WTC11 (cell line): ENCODE data around the gene CUL4A. TPM values are rescaled to one million over a fixed set of nuclear protein-coding genes. Genes with fewer than 3 reads are reported as not detected.
A peak's percentile ranks its signal among the peaks of the same experiment; 100 is the strongest.

Experiments
- ATAC-seq: fragments of 200-7000 bp; cut with Tn5 transposase; 2 replicates; pipeline ENCODE4 v1.10.0; 2021; ENCODE audit warnings: mild to moderate bottlenecking, moderate library complexity
- CTCF ChIA-PET: fragments of 300-600 bp; sonication (Branson Sonifier 250); formaldehyde crosslinking; loops from one replicate; lab custom pipeline; 2021; ENCODE audit warnings: antibody characterized with exemption; lab: Charles Lee
- POLR2A ChIA-PET: fragments of 350-600 bp; sonication (Branson Sonifier 250); formaldehyde crosslinking; loops from one replicate; lab custom pipeline; 2021; ENCODE audit warnings: antibody characterized with exemption; lab: Charles Lee
- DNase-seq: peaks from one replicate; pipeline ENCODE4 v3.0.0; 2021; ENCODE audit warnings: low spot score
- H3K27ac Mint-ChIP-seq: 2 replicates; pipeline ENCODE4 v1.8.0; 2021; ENCODE audit warnings: mixed read lengths
- H3K27me3 Mint-ChIP-seq: 2 replicates; pipeline ENCODE4 v1.8.0; 2021; ENCODE audit warnings: low read depth, mild to moderate bottlenecking, moderate library complexity, mixed read lengths
- H3K36me3 Mint-ChIP-seq: 2 replicates; pipeline ENCODE4 v1.8.0; 2021; ENCODE audit warnings: mixed read lengths
- H3K4me1 Mint-ChIP-seq: 2 replicates; pipeline ENCODE4 v1.8.0; 2022; ENCODE audit warnings: mixed read lengths
- H3K4me3 Mint-ChIP-seq: 2 replicates; pipeline ENCODE4 v1.8.0; 2021; ENCODE audit warnings: mild to moderate bottlenecking, moderate library complexity, mixed read lengths
- H3K9me3 Mint-ChIP-seq: 2 replicates; pipeline ENCODE4 v1.8.0; 2021; ENCODE audit warnings: mixed read lengths
- CBFB ChIP-seq: sonication (generic); formaldehyde crosslinking; IDR thresholded peaks from 2 replicates; pipeline ENCODE4 v1.8.1; 2022; ENCODE audit warnings: mild to moderate bottlenecking, low read depth, missing genetic modification reagents
- FOXJ3 ChIP-seq: sonication (generic); formaldehyde crosslinking; IDR thresholded peaks from 2 replicates; pipeline ENCODE4 v1.9.0; 2021; ENCODE audit warnings: missing genetic modification reagents, mild to moderate bottlenecking, borderline replicate concordance
- GTF2I ChIP-seq: fragments of 250-450 bp; sonication (Bioruptor Pico); conservative IDR thresholded peaks from 2 replicates; pipeline ENCODE4 v1.4.0; 2021; ENCODE audit warnings: mild to moderate bottlenecking
- JAZF1 ChIP-seq: fragments of 250-450 bp; sonication (Bioruptor Pico); IDR thresholded peaks from 2 replicates; pipeline ENCODE4 v1.9.0; 2021; ENCODE audit warnings: moderate library complexity, mild to moderate bottlenecking, inconsistent platforms
- NR1H2 ChIP-seq: sonication (generic); formaldehyde crosslinking; IDR thresholded peaks from 2 replicates; pipeline ENCODE4 v1.9.0; 2021; ENCODE audit warnings: mild to moderate bottlenecking, moderate library complexity, missing genetic modification reagents
- NR3C1 ChIP-seq: sonication (generic); formaldehyde crosslinking; conservative IDR thresholded peaks from 2 replicates; pipeline ENCODE4 v1.8.1; 2023; ENCODE audit warnings: low read depth, mild to moderate bottlenecking, missing genetic modification reagents
- OVOL2 ChIP-seq: fragments of 250-450 bp; sonication (Bioruptor Pico); IDR thresholded peaks from 2 replicates; pipeline ENCODE4 v1.9.0; 2021; ENCODE audit warnings: mild to moderate bottlenecking, borderline replicate concordance
- RELA ChIP-seq: sonication (generic); formaldehyde crosslinking; IDR thresholded peaks from 2 replicates; pipeline ENCODE4 v1.8.1; 2022; ENCODE audit warnings: missing genetic modification reagents, mild to moderate bottlenecking, borderline replicate concordance
- SMAD4 ChIP-seq: sonication (generic); formaldehyde crosslinking; IDR thresholded peaks from 2 replicates; pipeline ENCODE4 v1.8.0; 2022; ENCODE audit warnings: mild to moderate bottlenecking, missing genetic modification reagents
- SOX15 ChIP-seq: fragments of 250-450 bp; sonication (Bioruptor Pico); IDR thresholded peaks from 2 replicates; pipeline ENCODE4 v1.9.0; 2021; ENCODE audit warnings: mild to moderate bottlenecking
- TP53 ChIP-seq: sonication (generic); formaldehyde crosslinking; IDR thresholded peaks from 2 replicates; pipeline ENCODE4 v1.8.1; 2023; ENCODE audit warnings: mild to moderate bottlenecking, missing genetic modification reagents
- ZNF121 ChIP-seq: sonication (generic); formaldehyde crosslinking; IDR thresholded peaks from 2 replicates; pipeline ENCODE4 v1.8.0; 2023; ENCODE audit warnings: missing genetic modification reagents
- ZNF423 ChIP-seq: fragments of 250-450 bp; sonication (Bioruptor Pico); IDR thresholded peaks from 2 replicates; pipeline ENCODE4 v2.1.2; 2022; ENCODE audit warnings: mild to moderate bottlenecking, moderate library complexity
- total RNA-seq: library from RNA; stranded (reverse); gene quantifications from 3 replicates; pipeline ENCODE4 v1.2.3, GENCODE V29; 2021
- TF ChIP-seq, protein P1 (sequence below): sonication (generic); formaldehyde crosslinking; IDR thresholded peaks from 2 replicates; pipeline ENCODE4 v1.8.0; 2022; ENCODE audit warnings: mild to moderate bottlenecking, missing genetic modification reagents
- TF ChIP-seq, protein P2 (sequence below): sonication (generic); formaldehyde crosslinking; IDR thresholded peaks from 2 replicates; pipeline ENCODE4 v1.8.1; 2023; ENCODE audit warnings: mild to moderate bottlenecking, missing genetic modification reagents, borderline replicate concordance
- TF ChIP-seq, protein P3 (sequence below): sonication (generic); formaldehyde crosslinking; IDR thresholded peaks from 2 replicates; pipeline ENCODE4 v1.8.1; 2023; ENCODE audit warnings: mild to moderate bottlenecking, missing genetic modification reagents
- TF ChIP-seq, protein P4 (sequence below): fragments of 250-450 bp; sonication (Bioruptor Pico); IDR thresholded peaks from 2 replicates; pipeline ENCODE4 v1.9.0; 2021; ENCODE audit warnings: mild to moderate bottlenecking
- TF ChIP-seq, protein P5 (sequence below): fragments of 200-600 bp; IDR thresholded peaks from 2 replicates; pipeline ENCODE4 v1.8.0; 2022; ENCODE audit warnings: antibody characterized with exemption
- TF ChIP-seq, protein P6 (sequence below): sonication (generic); formaldehyde crosslinking; IDR thresholded peaks from 2 replicates; pipeline ENCODE4 v1.8.1; 2023; ENCODE audit warnings: mild to moderate bottlenecking, missing genetic modification reagents, moderate library complexity
- TF ChIP-seq, protein P7 (sequence below): sonication (generic); formaldehyde crosslinking; IDR thresholded peaks from 2 replicates; pipeline ENCODE4 v1.8.0; 2023; ENCODE audit warnings: mild to moderate bottlenecking, missing genetic modification reagents
- TF ChIP-seq, protein P8 (sequence below): sonication (generic); formaldehyde crosslinking; IDR thresholded peaks from 2 replicates; pipeline ENCODE4 v1.8.0; 2023; ENCODE audit warnings: missing genetic modification reagents
- TF ChIP-seq, protein P9 (sequence below): sonication (generic); formaldehyde crosslinking; IDR thresholded peaks from 2 replicates; pipeline ENCODE4 v1.8.1; 2022; ENCODE audit warnings: low read depth, missing genetic modification reagents, borderline replicate concordance

The CUL4A gene
- total RNA-seq, 1 experiment from 2014 or later: 99.9 TPM

DNA sequence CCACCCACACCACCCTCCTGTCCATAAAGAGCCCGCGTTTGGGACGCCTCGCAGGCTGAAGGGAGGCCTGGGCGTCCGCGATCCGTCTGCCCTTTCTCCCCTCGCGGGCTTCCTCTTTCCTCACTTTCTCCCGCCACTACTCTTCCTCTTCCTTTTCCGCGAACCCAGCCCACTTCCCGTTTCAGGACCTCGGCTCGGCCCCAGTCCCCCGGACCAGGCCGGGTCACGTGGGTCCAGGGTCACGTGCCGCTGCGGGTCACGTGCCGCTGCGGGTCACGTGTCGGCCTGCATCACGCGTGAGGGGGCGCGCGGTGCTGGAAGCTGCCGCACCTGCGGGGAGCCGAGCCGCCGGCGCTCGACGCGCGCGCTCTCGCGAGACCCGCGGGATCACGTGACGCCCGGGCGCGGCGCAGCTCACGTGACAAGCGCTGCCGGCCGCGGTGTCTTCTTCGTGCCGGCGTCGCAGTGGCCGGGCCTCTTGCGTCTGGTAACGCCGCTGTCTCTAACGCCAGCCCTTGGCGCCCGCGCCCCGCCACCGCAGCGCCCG lies 87.5 kb downstream of the CUL4A start, which contains the start of gene LAMP1:
LAMP1 (plus strand) TSS at position 417 of the 547 bp plus-strand sequence. CDS start 196 bp downstream, outside the sequence.
- Mint-ChIP-seq H3K9me3 (no peaks in the 10 kb centered on the region), H3K4me3 (peak within 1 kb of the TSS; percentile 94), H3K27me3 (peaks cover 28% of the 10 kb centered on the region), H3K27ac (peak within 1 kb of the TSS; percentile 99), H3K36me3 (no peaks in the 10 kb centered on the region; the same call in 1 of the 2 replicates), H3K4me1 (peaks cover 25% of the 10 kb centered on the region)
- ATAC-seq (peak; percentile 81), DNase-seq (peak; percentile 98)
- ChIA-PET POLR2A (no interaction called here), CTCF (no interaction called here)
- TF ChIP-seq, protein P1, sequence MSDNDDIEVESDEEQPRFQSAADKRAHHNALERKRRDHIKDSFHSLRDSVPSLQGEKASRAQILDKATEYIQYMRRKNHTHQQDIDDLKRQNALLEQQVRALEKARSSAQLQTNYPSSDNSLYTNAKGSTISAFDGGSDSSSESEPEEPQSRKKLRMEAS (CRISPR knock-in tag): peak; percentile 98
- TF ChIP-seq, protein P2, sequence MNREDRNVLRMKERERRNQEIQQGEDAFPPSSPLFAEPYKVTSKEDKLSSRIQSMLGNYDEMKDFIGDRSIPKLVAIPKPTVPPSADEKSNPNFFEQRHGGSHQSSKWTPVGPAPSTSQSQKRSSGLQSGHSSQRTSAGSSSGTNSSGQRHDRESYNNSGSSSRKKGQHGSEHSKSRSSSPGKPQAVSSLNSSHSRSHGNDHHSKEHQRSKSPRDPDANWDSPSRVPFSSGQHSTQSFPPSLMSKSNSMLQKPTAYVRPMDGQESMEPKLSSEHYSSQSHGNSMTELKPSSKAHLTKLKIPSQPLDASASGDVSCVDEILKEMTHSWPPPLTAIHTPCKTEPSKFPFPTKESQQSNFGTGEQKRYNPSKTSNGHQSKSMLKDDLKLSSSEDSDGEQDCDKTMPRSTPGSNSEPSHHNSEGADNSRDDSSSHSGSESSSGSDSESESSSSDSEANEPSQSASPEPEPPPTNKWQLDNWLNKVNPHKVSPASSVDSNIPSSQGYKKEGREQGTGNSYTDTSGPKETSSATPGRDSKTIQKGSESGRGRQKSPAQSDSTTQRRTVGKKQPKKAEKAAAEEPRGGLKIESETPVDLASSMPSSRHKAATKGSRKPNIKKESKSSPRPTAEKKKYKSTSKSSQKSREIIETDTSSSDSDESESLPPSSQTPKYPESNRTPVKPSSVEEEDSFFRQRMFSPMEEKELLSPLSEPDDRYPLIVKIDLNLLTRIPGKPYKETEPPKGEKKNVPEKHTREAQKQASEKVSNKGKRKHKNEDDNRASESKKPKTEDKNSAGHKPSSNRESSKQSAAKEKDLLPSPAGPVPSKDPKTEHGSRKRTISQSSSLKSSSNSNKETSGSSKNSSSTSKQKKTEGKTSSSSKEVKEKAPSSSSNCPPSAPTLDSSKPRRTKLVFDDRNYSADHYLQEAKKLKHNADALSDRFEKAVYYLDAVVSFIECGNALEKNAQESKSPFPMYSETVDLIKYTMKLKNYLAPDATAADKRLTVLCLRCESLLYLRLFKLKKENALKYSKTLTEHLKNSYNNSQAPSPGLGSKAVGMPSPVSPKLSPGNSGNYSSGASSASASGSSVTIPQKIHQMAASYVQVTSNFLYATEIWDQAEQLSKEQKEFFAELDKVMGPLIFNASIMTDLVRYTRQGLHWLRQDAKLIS: peak; percentile 90; the same call in 1 of the 2 replicates
- TF ChIP-seq, protein P3, sequence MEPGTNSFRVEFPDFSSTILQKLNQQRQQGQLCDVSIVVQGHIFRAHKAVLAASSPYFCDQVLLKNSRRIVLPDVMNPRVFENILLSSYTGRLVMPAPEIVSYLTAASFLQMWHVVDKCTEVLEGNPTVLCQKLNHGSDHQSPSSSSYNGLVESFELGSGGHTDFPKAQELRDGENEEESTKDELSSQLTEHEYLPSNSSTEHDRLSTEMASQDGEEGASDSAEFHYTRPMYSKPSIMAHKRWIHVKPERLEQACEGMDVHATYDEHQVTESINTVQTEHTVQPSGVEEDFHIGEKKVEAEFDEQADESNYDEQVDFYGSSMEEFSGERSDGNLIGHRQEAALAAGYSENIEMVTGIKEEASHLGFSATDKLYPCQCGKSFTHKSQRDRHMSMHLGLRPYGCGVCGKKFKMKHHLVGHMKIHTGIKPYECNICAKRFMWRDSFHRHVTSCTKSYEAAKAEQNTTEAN (CRISPR knock-in tag): peak; percentile 95
- TF ChIP-seq NR1H2 (peak; percentile 75), GTF2I (CRISPR knock-in tag) (no peak), NR3C1 (CRISPR knock-in tag) (peak; percentile 88; the same call in 1 of the 2 replicates), SOX15 (CRISPR knock-in tag) (no peak), CBFB (CRISPR knock-in tag) (peak; percentile 99), JAZF1 (CRISPR knock-in tag) (no peak), ZNF121 (CRISPR knock-in tag) (peak; percentile 83; the same call in 1 of the 2 replicates), OVOL2 (CRISPR knock-in tag) (no peak), FOXJ3 (CRISPR knock-in tag) (no peak), TP53 (peak; percentile 98), RELA (CRISPR knock-in tag) (peak; percentile 98), SMAD4 (CRISPR knock-in tag) (peak; percentile 98), ZNF423 (CRISPR knock-in tag) (no peak)
- TF ChIP-seq, protein P4, sequence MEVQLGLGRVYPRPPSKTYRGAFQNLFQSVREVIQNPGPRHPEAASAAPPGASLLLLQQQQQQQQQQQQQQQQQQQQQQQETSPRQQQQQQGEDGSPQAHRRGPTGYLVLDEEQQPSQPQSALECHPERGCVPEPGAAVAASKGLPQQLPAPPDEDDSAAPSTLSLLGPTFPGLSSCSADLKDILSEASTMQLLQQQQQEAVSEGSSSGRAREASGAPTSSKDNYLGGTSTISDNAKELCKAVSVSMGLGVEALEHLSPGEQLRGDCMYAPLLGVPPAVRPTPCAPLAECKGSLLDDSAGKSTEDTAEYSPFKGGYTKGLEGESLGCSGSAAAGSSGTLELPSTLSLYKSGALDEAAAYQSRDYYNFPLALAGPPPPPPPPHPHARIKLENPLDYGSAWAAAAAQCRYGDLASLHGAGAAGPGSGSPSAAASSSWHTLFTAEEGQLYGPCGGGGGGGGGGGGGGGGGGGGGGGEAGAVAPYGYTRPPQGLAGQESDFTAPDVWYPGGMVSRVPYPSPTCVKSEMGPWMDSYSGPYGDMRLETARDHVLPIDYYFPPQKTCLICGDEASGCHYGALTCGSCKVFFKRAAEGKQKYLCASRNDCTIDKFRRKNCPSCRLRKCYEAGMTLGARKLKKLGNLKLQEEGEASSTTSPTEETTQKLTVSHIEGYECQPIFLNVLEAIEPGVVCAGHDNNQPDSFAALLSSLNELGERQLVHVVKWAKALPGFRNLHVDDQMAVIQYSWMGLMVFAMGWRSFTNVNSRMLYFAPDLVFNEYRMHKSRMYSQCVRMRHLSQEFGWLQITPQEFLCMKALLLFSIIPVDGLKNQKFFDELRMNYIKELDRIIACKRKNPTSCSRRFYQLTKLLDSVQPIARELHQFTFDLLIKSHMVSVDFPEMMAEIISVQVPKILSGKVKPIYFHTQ (CRISPR knock-in tag): no peak
- TF ChIP-seq, protein P5, sequence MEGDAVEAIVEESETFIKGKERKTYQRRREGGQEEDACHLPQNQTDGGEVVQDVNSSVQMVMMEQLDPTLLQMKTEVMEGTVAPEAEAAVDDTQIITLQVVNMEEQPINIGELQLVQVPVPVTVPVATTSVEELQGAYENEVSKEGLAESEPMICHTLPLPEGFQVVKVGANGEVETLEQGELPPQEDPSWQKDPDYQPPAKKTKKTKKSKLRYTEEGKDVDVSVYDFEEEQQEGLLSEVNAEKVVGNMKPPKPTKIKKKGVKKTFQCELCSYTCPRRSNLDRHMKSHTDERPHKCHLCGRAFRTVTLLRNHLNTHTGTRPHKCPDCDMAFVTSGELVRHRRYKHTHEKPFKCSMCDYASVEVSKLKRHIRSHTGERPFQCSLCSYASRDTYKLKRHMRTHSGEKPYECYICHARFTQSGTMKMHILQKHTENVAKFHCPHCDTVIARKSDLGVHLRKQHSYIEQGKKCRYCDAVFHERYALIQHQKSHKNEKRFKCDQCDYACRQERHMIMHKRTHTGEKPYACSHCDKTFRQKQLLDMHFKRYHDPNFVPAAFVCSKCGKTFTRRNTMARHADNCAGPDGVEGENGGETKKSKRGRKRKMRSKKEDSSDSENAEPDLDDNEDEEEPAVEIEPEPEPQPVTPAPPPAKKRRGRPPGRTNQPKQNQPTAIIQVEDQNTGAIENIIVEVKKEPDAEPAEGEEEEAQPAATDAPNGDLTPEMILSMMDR: no peak
- TF ChIP-seq, protein P6, sequence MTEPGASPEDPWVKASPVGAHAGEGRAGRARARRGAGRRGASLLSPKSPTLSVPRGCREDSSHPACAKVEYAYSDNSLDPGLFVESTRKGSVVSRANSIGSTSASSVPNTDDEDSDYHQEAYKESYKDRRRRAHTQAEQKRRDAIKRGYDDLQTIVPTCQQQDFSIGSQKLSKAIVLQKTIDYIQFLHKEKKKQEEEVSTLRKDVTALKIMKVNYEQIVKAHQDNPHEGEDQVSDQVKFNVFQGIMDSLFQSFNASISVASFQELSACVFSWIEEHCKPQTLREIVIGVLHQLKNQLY (CRISPR knock-in tag): peak; percentile 78; the same call in 1 of the 2 replicates
- TF ChIP-seq, protein P7, sequence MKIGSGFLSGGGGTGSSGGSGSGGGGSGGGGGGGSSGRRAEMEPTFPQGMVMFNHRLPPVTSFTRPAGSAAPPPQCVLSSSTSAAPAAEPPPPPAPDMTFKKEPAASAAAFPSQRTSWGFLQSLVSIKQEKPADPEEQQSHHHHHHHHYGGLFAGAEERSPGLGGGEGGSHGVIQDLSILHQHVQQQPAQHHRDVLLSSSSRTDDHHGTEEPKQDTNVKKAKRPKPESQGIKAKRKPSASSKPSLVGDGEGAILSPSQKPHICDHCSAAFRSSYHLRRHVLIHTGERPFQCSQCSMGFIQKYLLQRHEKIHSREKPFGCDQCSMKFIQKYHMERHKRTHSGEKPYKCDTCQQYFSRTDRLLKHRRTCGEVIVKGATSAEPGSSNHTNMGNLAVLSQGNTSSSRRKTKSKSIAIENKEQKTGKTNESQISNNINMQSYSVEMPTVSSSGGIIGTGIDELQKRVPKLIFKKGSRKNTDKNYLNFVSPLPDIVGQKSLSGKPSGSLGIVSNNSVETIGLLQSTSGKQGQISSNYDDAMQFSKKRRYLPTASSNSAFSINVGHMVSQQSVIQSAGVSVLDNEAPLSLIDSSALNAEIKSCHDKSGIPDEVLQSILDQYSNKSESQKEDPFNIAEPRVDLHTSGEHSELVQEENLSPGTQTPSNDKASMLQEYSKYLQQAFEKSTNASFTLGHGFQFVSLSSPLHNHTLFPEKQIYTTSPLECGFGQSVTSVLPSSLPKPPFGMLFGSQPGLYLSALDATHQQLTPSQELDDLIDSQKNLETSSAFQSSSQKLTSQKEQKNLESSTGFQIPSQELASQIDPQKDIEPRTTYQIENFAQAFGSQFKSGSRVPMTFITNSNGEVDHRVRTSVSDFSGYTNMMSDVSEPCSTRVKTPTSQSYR: peak; percentile 97
- TF ChIP-seq, protein P8, sequence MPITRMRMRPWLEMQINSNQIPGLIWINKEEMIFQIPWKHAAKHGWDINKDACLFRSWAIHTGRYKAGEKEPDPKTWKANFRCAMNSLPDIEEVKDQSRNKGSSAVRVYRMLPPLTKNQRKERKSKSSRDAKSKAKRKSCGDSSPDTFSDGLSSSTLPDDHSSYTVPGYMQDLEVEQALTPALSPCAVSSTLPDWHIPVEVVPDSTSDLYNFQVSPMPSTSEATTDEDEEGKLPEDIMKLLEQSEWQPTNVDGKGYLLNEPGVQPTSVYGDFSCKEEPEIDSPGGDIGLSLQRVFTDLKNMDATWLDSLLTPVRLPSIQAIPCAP (CRISPR knock-in tag): peak; percentile 96
- TF ChIP-seq, protein P9, sequence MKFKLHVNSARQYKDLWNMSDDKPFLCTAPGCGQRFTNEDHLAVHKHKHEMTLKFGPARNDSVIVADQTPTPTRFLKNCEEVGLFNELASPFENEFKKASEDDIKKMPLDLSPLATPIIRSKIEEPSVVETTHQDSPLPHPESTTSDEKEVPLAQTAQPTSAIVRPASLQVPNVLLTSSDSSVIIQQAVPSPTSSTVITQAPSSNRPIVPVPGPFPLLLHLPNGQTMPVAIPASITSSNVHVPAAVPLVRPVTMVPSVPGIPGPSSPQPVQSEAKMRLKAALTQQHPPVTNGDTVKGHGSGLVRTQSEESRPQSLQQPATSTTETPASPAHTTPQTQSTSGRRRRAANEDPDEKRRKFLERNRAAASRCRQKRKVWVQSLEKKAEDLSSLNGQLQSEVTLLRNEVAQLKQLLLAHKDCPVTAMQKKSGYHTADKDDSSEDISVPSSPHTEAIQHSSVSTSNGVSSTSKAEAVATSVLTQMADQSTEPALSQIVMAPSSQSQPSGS: peak; percentile 95
